Stimulated activated CD8-positive, alpha-beta memory T cell treated with anti-CD3 and anti-CD28 coated beads, Interleukin-7, amount 100 ng/mL, for 24 hours (primary cell): Measurements from ENCODE around the gene NDUFA3.

Experiments
- DNase-seq: peaks from one replicate; pipeline ENCODE4 v3.0.0-alpha.2; 2020; ENCODE audit warnings: low read depth

The NDUFA3 gene

DNA sequence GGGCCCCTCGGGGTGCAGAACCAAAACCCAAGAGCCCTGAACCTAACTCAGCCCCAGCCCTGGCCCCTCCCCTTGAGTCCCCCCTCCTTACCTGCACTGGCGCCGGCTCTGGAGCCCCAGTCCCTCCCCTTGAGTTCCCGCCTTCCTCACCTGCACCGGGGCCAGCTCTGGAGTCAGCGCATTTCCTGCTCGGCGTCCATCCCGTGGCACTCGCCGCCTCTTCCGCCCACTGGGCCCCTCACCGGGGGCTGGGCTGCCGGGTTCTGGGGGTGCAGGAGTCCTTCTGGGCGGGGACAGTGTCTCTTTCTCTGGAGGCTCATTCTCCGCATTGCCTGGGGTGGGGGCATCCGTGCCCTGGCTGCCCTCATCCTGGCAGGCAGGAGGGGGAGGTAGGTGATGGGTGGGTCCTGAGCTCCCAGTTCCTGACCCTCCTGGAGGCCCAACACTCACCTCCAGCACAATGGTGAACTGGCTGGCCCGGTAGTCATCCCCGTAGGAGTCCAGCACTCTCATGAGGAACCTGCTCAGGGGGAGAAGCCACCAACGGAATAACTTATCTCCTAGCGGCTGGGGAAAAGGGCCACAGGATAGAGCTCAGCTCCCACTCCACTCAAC, 5.3 kb downstream of the NDUFA3 start:
- DNase-seq, result no peak

DNA sequence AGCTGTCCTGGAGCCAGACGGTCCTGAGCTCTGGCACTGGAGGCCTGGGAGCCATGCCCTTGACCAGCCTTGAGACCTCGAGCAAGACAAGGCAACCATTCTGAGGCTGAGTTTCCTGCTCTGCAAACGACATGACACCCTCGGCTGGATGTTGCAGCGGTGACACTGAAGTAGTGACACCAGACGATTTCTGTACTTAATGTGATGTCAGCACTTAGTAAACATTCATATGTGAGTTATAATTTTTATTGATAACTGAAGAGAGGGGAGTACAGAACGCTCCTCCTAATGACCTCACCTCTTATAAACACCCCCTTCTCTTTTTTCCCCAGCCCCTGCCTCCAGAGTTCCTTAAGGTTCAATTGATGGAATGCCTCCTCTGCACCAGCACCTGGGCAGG, 5.8 kb downstream of the NDUFA3 start:
- DNase-seq, result no peak

DNA sequence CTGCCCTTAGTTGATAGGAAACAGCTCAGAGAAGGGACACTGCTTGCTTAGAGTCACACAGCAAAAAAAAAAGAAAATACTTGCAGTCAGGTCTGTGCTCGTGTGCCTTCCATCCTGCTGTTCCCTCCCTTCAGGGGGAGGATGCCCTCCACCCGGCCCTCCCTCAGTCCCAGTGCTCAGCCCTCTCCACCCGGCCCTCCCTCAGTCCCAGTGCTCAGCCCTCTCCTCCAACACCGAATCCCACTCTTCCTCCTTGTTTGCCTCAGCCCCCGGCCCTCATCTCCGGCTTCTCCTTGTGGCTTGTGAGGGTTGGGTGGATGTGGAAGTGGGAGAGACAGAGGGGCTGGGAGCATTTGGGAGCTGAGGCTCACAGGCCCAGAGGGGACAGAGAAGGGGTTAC, 7.0 kb downstream of the NDUFA3 start:
- no peak for DNase-seq

DNA sequence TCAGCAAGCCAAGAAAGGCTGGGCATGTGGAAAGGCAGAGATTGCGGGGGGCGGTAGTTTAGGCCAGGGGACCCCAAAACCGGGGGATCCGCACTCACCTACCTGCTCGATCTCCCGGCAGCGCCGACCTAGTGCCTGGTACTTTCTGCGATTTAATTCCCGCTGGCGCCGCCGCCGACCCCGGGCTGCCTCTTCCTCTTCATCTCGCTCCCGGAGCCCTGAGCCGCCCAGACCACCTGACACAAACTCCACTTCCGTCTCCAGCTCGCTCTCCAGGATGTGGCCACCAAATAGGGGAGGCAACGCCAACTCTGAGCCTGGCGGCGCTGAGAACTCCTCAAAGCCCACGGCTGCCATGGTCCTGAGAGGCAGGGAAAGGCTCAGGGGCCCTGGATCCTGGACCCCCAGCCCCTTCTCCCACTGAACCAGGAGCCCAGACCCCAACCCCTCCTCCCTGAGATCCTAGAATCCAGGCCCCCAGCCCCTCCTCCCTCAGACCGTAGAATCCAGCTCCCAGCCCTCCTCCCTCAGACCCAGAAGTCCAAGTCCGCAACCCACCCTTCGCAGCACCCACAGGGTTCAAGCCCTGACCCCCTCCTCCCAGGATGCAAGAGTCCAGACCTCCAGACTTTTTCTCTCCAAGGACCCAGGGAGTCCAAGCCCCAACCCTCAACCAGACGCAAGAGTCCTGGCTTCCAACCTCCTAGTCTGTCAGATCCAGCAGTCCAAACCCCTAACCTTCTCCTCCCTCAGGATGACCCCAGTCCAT, 11.9 kb downstream of the NDUFA3 start:
- DNase-seq, result no peak

DNA sequence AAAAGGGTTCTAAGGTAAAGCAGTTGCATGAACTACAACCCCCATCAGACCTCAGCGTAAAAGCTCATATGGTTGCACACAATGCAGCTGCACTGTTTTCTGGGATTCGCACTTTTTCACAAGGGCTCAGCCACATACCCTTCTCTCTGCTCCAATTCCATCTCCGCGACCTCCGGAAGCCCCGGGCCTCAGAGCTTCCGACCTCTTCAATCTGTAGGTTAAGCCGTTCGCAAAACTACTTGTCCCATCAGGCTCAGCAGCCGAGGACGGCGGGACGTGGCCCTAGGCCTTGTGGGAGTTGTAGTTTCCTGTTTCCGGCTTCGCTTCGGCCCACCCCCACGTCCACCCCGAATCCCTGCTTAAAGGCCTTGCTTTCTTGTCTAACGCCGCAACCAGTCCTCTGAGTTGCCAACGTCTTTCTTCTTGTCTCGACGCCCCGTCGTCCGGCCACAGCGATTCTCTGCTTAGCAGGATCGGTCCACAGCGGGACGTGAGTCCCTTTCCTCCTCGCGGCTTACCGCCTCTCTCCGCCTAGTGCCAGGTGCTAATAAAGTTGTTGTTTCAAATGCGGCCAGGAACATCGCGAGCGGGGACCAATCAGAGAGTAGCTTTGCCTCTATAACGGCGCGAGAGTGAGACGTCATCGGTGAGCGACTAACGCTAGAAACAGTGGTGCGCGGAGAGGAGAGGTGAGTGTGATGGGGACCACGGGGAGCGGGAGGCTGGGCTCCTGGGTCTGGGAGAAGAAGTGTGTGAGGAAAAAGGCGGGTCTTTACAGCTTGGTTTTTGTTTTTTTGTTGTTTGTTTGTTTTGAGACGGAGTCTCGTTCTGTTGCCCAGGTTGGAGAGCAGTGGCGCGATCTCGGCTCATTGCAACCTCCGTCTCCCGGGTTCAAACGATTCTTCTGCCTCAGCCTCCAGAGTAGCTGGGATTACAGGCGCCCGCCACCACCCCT, 12.7 kb downstream of the NDUFA3 start, which contains the start of the genes PRPF31 and TFPT:
Gene PRPF31, plus strand, starts transcription at position 646 of the 955 bp plus-strand sequence. CDS start 2,525 bp downstream, outside the sequence.
Gene TFPT, minus strand, starts transcription at position 549 of the 955 bp plus-strand sequence. Its CDS starts 388 bp downstream, at position 161.
- DNase-seq, result peak; percentile 96

DNA sequence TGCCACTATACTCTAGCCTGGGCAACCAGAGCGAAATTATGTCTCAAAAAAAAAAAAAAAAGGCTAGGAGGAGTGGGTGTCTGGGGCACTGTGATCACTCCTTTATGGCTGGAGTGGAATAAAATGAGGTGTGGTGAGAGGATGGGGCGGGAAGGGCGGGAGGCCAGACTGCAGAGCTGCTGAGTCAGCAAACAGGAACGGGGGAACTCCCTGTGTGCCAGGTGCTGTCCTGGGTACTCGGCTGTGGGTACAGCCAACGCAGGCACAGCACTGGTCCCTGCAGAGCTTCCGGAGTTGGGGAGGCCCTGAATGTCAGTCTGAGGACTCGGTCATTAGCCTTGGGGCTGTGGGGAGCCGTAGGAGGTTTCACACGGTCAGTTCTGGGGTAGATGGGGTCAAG, 18.6 kb downstream of the NDUFA3 start:
- no peak for DNase-seq

DNA sequence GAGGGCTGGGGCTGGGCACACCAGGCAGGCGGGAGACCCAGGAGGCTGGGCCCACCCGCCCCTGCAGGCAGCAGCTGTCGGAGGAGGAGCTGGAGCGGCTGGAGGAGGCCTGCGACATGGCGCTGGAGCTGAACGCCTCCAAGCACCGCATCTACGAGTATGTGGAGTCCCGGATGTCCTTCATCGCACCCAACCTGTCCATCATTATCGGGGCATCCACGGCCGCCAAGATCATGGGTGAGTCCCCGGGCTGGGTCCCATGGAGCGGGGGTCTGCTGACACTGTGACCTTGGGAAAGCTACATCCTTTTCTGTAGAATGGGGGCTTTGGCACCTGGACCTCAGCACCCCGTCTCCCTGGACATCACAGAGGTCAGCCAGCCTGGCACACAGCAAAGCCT, 21.0 kb downstream of the NDUFA3 start:
- DNase-seq, result no peak

DNA sequence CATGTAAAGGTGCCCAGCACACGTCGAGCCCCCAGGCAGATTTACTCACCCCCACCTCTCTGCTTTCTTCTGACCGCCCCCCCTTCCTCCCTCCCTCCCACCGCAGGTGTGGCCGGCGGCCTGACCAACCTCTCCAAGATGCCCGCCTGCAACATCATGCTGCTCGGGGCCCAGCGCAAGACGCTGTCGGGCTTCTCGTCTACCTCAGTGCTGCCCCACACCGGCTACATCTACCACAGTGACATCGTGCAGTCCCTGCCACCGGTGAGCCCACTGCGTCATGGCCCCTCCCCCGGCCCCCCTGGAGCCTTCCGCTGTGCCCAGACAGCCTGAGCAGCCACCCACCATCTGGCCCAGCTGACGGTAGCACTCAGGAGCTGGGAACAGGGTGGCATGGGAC, 21.7 kb downstream of the NDUFA3 start:
- DNase-seq, result no peak

DNA sequence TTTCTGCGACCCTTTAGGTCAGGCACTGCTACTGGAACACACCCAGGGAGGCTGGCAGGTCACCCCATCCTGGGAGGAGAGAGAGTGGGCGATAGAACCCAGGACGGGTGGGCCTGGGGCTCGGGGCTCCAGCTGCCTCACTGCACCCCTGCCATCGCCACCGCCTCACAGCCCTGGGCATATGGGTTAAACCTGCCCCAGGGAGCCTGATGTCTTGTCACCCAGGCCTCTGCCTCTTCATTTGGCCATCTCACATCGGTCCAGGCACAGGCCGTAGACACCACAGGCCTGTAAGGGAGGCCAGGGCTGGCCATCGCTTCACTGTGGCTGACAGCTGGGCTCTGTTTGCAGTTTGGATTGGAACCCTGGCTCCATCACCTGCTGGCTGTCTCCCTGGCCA, 23.1 kb downstream of the NDUFA3 start:
- DNase-seq, result no peak

DNA sequence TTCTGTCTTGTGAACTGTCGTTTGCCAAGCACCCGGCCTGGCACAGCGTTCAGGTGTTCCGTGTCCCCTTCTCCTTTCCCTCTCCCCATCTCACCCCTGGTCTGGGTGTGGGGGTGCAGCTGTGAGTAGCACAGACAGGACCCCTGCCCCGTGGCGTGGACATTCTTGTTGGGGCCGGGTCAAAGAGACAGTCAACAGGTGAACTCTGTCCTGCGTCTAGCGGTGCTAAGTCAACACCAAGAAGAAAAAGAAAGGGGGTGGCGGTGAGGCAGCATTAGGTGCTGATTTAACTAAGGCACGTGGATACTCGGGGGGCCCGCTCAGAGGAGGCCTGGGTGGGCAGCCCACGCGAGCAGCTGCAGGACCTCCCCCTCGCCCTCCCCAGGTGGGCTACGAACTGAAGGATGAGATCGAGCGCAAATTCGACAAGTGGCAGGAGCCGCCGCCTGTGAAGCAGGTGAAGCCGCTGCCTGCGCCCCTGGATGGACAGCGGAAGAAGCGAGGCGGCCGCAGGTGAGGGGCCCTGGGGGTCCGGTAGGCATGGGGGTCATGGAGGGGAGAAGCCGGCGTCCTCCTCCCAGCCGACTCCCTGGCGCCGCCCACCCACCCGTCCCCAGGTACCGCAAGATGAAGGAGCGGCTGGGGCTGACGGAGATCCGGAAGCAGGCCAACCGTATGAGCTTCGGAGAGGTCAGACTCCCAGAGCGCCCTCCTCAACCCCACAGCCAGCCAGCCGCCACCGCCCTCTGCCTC, 25.2 kb downstream of the NDUFA3 start:
- no peak for DNase-seq

DNA sequence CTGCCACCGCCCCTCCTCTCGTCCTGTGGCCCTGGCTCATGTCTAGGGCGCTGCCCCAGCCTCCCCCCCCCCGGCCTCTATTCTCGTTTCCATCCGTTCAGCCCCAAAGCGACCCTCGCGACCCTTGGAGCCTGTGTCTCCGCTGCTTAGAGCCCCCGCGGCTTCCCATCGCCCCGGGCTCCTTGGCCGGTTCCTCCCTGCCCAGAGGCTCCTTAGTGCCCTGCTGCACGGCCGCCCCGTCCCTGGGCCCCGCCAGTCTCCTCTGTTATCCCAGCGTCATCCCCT, 25.7 kb downstream of the NDUFA3 start:
- no peak for DNase-seq

DNA sequence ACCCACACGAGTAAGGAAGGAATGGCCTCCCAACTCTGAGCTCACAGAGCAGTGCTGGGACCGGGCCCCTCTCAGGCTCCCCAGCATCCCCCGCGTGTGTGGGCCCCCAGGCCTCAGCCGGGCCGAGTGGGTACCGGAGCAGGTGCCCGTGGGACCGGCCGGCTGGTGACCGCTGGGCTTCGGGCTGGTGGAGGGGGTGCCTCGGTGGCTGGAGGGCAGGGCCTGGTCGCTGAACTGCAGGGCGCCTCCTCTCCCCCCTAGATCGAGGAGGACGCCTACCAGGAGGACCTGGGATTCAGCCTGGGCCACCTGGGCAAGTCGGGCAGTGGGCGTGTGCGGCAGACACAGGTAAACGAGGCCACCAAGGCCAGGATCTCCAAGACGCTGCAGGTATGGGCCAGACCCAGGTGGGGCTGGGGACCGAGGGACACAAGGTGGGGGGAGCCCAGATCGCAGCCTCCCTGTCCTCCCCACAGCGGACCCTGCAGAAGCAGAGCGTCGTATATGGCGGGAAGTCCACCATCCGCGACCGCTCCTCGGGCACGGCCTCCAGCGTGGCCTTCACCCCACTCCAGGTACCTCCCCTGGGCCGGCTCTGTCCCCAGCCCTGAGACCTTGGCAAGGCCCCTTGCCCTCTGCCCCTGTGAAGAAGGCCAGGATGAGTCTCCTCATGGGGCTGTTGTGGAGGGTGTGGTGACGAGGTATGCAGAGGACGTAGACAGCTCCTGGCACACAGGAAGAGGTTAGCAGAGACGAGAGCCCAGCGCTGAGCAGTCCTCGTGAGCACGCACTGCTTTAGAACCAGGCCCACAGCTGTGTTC, 26.4 kb downstream of the NDUFA3 start:
- no peak for DNase-seq

DNA sequence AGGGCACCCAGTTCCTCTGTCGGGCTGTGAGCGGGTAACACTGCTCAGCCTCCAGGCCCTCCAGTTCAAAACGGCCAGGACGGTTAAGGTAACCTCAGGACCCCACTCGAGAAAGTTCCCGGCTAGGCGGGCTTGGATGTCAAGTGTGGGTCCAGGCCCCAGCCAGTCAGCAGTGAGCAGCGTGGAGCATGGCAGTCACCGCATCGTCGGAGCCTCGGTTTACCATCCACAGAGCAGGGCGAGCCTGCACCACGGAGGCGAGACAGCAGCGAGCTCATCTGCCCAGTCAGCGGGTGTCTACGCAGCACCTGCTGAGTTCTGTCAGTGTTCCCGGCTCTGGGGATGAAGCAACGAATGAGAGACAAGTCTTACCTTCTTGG, 27.0 kb downstream of the NDUFA3 start:
- no peak for DNase-seq

DNA sequence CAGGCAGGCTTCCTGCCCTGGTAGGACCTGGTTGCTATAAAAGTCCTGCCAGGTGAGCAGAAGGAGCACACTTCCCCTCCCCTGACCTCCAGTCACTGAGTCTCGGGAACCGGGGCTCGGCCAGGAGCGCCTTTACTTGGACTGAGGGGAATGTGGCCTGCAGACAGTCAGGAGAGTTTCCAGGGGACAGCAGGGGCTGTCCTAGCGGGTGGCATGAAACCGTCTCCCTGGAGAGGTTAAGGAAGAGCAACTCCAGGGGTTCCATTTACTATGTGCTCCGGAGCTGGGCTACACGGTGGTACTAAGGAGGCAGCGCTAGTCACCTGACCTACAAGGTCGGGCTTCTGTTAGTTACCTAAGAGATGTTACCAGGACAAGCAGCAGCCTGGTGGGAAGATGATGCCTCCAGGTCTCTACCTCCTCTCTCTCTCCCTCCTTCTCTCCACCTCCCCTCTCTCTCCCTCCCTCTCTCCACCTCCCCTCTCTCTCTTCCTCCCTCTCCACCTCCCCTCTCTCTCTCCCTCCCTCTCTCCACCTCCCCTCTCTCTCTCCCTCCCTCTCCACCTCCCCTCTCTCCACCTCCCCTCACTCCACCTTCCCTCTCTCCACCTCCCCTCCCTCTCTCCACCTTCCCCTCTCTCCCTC, 30.8 kb downstream of the NDUFA3 start:
- no peak for DNase-seq

DNA sequence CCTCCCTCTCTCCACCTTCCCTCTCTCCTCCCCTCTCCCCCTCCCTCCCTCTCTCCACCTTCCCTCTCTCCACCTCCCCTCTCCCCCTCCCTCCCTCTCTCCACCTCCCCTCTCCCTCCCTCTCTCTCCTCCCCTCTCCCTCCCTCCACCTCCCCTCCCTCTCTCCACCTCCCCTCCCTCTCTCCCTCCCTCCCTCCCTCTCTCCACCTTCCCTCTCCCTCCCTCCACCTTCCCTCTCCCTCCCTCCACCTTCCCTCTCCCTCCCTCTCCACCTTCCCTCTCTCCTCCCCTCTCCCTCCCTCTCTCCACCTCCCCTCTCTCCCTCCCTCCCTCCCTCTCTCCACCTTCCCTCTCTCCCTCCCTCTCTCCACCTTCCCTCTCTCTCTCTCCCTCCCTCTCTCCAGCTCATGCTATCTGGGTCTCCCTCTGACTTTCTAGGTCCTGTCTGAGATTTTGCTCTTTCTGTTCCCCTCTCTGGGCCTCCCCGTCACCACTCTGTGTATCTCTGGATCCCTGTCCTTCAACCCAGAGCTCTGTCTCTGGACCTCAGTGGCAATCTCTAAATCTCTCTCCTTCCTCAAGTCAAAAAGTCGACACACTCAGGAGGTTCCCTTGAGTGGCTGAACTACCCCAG, 31.4 kb downstream of the NDUFA3 start:
- no peak for DNase-seq

DNA sequence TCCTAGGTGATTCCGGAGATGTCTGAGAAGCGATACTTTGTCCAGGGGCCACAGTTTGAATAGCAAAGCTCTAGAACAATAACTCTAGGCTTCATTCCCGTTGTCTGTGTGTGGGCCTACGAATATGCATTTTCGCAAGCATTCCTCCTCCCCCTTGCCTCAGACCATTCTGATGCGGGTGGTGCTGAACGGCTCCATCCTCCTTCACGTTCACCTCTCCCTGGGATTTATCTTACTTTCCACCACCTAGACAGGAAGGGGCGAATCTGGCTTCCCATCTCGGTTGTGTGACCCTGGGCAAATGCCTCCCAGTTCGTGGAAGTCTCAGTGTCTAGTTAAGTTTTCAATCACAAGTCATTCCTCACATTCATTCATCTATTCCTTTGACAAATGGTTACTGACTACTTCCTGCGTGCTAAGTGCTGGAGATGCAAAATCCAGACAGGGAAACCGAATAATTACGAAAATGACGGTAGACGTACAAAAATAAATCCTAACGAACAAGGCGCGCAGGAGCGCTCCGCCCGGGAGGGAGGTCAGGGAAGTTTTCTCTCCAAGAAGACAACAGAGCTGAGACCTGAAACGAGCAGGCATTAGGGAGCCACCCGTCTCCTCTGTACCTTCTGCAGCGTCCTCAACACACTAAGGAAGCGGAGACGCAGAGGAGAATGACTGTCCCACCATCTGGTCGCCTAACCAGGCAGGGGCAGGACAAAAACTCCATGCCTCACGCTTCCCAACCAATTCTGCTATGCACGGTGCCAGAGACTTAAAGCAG, 33.6 kb downstream of the NDUFA3 start:
- DNase-seq, result no peak

DNA sequence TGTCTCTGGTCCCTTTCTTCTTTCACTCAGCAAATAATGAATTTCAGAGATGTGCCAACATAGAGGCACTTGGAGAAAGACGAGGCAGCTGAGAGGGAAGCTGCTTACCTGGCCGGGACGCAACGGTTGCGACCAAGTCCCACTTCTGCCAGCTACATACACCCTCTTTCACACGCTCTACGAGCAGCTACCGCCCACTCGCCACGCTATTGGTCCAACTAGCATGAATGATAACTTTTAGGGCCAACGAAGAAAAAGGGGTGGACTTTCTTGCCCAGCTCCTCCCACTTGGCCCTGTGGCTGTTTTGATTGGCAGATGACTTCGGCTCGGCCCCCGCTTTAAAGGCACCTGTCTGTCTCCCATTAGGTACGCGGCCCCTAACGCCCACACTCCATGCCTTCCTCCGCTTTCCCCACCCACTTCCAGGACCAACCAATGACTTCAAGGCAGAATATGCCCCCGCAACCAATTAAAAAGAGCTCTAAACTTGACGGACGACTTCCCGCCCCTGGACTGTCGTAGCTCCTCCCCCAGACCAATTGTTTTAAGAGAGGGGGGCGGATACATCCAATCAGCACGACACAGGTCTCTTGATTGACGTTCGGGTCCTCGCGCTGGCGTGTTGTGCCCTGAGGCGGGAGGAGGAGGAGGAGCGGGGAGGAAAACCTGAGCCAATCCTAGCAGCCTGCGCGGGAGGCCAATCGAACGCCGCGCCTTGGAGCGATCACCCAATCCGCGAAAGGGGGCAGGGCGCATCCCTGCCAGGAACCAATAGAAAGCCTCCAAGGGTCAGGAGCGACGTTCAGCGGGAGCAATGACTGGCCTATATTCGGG, 34.4 kb downstream of the NDUFA3 start:
- peak; percentile 95 for DNase-seq

DNA sequence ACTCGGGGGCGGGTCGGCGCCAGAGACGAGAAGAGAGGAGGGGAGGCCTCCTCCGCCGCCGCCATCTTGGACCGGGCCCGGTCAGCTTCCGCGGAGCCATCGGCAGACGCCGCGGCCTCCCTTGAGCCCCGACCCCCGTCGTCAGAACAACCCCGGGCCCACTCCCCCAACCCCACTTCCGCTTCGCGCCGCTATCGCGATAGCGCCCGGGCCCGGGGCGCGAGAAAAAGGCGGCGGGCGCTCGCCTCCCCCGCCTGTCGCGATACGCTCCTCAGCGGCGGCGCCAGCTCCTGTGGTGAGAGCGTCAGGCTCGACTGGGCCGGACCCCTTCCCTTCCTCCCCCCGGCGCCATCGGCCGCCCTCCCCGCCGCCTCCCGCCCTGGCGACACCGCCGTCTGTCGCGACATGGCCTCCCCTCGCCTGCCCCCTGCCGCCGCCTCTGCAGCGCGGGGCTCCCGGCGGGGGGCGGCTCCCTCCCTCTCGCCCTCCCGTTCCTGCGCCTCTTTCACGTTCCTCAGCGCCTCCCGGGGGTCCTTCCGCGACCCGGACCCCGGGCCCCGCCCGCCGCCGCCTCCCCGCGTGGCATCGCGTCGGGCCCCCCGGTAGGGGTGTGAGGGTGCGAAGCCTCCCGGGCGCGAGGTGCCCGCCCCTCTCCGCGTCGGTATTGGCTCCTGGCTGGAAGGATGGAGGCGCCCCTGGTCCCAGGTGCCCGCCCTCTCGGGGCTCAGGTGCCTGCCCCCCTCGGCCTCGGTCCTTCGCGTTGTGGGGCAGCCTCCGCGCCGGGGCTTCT, 35.2 kb downstream of the NDUFA3 start, which contains the start of gene CNOT3:
Gene CNOT3, plus strand, starts transcription at position 64 of the 790 bp plus-strand sequence. CDS start 5,217 bp downstream, outside the sequence.
- DNase-seq, result no peak
